H1 (cell line): ENCODE measurements around the gene RUVBL2. TPM values are rescaled to one million over a fixed set of nuclear protein-coding genes. Genes with fewer than 3 reads are reported as not detected.

Source experiments
- CTBP2 ChIP-seq: IDR thresholded peaks from 2 replicates; pipeline ENCODE4 v1.7.0; 2011; ENCODE audit warnings: borderline replicate concordance, mild to moderate bottlenecking, moderate library complexity, mixed read lengths, low read length; ENCODE audit not compliant: insufficient read depth, insufficient read length
- SIX5 ChIP-seq: IDR thresholded peaks from 2 replicates; pipeline ENCODE4 v1.6.1; 2011; ENCODE audit warnings: mild to moderate bottlenecking, low read depth, low read length
- TAF7 ChIP-seq: optimal IDR thresholded peaks from 2 replicates; pipeline ENCODE3; 2011; ENCODE audit warnings: low read depth, mild to moderate bottlenecking, inconsistent platforms, low read length, moderate library complexity, borderline replicate concordance
- polyA plus RNA-seq, 7 experiments: library from polyadenylated mRNA; depleted of rRNA in 3 of 7; stranded (reverse) in 5 of 7; unstranded in 2 of 7; fragments of >200 nt in 5 of 7; fragments of 200-250 nt in 2 of 7; gene quantifications; 1 replicate in 5 of 7; 2 replicates in 1 of 7; 4 replicates in 1 of 7; pipeline versions ENCODE4 v1.2.1 to v1.2.3, GENCODE V29; 2011 to 2013; ENCODE audit warnings: missing spikeins in 2 of 7, mixed read lengths in 2 of 7
- total RNA-seq: library from RNA; stranded (reverse); fragmentation: NEBNext Ultra II Directional; extraction: Animal tissue kit (Norgen Biotek cat#: 25700); gene quantifications from 2 replicates; pipeline ENCODE4 v1.2.1, GENCODE V29; 2021

RUVBL2 gene
- total and polyA plus RNA-seq, 2 of the 8 experiments (the other 6 are each of a cell fraction or from before 2014, with no cell fraction given): 152 to 247 TPM

DNA sequence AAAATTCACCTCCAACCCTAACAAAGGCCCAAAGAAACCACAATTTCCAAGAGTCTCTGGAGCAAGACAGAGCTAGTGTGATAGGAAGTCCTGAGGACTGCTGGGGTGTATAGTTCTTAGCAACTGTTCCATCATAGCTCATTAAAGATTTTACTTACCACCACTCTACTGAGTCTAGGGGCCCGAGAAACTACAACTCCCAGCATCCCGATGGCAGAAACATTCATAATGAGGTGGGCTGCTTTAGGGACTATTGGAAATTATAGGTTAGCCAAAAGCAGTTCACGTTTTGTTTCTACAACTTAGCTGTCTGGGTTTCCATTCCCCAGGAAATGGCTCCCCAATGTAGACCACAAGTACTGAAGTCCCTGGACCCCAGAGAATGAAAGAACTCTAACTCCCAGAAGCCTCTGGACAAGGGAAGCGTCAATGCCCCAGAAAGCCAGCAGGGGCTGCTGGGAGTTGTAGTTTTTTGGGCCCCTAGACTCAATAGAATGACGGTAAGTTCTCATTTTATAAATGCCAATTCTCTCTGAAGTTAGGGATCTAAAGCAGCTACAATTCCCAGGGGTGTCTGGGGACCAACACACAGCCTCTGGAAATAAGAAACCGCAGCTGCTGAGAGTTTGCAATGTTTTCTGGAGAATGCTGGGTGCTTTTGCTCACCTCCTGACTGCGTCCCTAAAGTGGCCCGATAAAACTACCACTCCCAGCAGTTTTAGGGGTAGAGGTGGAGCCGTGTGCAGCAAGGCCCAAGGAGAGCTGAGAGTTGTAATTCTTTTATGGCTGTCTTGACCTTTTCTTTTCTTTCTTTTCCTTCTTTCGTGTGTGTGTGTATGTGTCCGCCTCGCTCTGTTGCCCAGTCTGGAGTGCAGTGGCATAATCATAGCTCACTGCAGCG, 17.5 kb upstream of the RUVBL2 start (continued):
- no peak for TF ChIP-seq TAF7
- TF ChIP-seq CTBP2: no peak
- TF ChIP-seq SIX5: peak; percentile 98
